OCI-M2 (cell line): Measurements from ENCODE around the gene CCDC137.
"Not testable (repeated sequence)": the region's sequence is repeated elsewhere in the genome, so short reads cannot be mapped to it uniquely, and the experiment has no call there.

Source experiments
- DNase-seq: peaks from one replicate; lab custom pipeline; 2025; ENCODE audit not compliant: unreplicated experiment; lab: John Stamatoyannopoulos, UW

Gene CCDC137, protein sequence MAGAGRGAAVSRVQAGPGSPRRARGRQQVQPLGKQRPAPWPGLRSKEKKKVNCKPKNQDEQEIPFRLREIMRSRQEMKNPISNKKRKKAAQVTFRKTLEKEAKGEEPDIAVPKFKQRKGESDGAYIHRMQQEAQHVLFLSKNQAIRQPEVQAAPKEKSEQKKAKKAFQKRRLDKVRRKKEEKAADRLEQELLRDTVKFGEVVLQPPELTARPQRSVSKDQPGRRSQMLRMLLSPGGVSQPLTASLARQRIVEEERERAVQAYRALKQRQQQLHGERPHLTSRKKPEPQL

DNA sequence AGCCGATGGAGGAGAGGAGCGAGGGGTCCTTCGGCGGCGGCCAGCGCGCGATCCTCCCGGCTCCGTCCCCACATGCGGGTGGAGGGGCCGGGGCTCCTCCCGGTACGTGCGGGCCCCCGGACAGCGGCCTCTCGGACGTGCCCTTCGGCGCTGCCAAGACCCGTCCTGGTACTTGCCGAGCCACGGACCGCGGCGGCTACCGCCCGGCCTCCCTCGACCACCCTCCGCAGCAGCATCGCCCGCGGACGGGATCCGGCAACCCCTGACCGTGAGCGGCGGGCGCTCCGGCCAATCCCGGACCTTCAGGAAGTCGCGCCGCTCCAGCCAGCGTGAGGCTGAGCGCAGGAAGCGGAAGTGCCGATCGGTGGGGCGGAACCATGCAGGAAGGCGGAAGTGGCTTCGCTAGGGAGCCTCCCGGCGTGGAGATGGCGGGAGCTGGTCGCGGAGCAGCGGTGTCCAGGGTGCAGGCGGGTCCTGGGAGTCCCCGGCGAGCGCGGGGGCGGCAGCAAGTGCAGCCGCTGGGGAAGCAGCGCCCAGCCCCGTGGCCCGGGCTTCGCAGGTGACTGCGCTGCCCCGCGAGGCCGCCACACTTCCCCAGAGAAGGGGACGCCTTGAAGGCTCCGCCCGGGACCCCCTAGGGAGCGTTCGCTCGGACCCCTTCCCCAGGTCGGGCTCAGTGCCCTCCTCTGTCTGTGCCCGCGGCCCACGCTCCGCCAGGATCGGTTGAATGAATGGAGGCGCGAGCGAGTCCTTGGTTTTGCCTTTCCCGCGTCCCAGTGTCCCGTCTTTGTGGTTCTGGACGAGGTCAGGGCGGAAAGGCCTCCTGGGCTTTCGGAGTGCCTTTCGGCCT, at the start of gene CCDC137, which contains the start of gene OXLD1:
TSS of gene CCDC137 (plus strand) at position 396 of the 850 bp plus-strand sequence. CDS start at position 426, 30 bp downstream.
TSS of gene OXLD1 (minus strand) at position 264 of the 850 bp plus-strand sequence. CDS start at position 236, 28 bp downstream.
- peak; percentile 33 for DNase-seq

DNA sequence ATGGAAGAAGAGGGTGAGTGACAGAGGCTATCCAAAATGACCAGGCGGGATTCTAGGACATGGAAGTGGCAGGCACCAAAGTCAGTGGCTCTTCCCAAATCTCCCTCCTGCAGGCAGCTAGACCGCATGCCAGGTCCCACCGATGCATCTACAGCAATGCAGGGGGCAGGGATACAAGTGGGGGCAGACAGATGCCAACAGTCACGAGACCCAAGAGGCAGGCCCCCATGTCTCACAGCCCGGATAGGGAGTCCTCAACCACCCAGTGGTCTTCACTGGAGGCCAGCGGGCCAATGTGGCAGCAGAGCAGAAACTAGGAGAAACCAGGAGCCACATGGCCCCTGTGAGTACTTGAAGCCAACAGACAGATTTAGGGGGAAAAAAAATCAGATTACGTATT, 49.7 kb upstream of the CCDC137 start:
- DNase-seq = no peak

DNA sequence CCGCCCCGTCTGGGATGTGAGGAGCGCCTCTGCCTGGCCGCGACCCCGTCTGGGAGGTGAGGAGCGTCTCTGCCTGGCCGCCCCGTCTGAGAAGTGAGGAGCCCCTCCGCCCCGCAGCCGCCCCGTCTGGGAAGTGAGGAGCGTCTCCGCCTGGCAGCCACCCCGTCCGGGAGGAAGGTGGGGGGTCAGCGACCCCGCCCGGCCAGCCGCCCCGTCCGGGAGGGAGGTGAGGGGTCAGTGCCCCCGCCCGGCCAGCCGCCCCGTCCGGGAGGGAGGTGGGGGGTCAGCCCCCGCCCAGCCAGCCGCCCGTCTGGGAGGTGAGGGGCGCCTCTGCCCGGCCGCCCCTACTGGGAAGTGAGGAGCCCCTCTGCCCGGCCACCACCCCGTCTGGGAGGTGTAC, 48.2 kb upstream of the CCDC137 start:
- not testable (repeated sequence) for DNase-seq

DNA sequence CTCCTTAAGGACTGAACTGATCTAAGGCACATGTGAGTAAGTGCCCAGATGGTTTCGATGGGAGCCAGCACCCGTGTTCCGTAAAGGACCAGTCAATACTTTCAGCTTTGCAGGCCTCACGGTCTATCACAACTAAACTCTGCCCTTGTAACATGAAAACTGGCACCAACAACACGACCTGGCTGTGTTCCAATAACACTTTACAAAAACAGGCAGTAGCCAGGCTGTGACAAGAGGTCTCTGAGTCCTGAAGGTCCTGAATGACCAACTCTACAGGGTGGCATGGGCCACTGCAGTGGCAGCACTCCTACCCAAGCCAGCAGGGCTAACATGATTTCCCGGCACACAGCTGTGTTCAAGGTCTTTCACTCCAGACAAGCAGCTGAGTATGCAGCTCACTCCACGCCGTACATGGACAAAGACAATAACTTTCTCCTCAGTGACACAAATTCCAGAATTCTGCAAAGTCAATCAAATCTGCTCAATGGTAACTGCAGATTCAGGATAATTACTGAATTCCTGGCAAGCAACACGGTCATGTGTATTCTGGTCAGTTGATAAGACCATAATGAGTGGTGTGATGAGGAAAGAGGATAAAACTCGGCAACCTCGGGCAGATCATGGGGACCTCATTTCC, 44.9 kb upstream of the CCDC137 start:
- no peak for DNase-seq

DNA sequence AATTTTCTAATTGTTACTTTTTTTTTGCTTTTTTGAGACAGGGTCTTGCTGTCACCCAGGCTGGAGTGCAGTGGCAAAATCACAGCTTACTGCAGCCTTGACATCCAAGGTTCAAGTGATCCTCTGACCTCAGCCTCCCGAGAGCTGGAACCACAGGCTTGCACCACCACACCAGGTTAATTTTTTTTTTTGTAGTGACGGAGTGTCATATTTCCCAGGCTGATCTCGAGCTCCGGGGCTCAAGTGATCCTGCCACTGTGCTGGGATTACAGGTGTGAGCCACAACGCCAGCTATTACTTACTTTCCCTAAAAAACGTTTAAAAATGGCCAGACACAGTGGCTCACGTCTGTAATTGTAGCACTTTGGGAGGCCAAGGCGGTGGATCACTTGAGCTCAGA, 36.3 kb upstream of the CCDC137 start:
- DNase-seq = no peak

DNA sequence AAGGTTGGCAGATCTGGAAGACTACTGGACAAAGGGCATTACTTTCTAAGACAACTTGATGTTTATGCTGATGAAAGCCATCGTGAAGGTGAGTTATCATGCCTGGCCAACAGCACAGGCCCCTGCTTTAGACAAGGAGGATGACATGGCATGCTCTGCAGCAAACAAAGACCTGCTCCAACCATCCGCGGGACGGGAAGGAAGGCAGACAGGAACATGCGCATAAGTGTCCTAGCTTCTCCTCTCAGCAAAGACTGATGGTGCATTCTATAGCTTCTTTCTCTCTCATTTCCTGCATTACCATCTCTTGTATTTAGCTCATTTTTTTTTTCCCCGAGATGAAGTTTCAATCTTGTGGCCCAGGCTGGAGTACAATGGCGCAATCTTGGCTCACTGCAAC, 35.1 kb upstream of the CCDC137 start:
- DNase-seq = no peak

DNA sequence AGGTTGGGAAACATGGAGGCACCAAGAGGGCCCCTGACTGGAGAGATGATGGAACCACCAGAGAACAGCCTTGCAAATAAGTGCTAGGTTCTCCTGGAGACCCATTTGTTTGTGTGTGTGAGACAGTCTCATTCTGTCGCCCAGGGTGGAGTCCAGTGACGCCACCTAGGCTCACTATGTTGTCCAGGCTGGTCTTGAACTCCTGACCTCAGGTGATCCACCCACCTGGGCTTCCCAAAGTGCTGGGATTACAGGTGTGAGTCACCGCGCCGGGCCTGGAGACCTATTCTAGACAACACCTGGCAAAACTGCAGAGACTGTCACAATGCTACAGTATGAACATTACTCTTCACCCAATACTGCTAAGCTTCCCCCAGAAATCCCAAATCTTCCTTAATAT, 31.1 kb upstream of the CCDC137 start:
- no peak for DNase-seq

DNA sequence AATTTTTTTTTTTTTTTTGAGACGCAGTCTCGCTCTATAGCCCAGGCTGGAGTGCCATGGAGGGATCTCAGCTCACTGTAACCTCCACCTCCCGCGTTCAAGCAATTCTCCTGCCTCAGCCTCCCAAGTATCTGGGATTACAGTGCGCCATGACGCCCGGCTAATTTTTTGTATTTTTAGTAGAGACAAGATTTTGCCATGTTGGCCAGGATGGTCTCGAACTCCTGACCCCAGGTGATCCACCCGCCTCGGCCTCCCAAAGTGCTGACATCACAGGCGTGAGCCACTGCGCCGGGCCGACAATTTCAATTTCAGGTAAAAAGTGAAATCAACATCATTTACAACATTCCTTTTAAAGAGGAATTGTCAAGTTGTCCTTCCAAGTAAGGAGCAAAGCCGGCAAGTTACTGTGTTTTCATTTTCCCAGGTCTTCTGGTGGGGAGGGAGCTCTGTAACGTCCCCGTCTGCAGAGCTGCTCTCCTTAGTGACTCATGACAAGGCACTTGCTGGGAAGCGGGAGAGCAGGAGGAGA, 30.5 kb upstream of the CCDC137 start:
- no peak for DNase-seq

DNA sequence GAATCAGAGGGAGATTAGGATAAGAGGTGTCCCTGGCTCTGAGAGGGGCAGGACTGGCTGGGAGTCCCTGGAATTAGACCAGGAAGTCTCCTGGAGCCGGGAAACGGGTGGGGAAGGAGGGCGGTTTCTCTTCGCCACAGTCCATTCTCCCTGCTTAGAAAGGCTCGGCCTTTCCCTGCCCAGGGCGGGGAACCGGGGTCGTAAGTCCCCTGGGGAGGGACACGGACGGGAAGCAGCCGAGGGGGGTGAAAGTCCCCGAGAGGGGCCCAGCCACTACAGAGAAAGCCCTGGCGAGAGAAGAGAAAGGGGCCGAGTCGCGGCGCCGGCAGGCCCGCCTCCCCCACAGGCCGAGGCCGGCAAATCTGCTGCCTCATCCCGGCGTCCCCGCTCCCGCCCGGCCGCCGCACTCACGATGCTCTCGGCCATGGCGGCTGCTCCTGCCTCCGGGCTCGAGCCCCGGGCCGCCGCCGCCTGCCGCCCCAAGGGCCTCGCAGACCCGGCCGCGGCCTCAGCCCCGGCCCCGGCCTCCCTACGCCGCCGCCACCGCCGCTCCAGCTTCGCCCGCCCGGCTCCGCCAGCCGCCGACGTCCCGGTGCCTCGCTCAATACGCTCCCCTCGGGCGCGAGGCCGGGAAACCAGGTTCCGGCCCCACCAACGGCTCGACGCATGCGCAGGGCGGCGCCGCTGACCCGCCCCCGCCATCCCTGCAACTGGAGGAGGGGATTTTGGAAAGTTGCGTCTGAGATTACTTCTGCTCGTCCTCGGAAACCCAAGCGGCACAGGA, 29.8 kb upstream of the CCDC137 start, which contains the start of the genes NPLOC4 and TSPAN10:
TSS of gene NPLOC4 (minus strand) at position 608 of the 784 bp plus-strand sequence. CDS start at position 426, 182 bp downstream.
TSS of gene TSPAN10 (plus strand) at position 692 of the 784 bp plus-strand sequence. CDS start 5,217 bp downstream, outside the sequence.
- peak; percentile 37 for DNase-seq

DNA sequence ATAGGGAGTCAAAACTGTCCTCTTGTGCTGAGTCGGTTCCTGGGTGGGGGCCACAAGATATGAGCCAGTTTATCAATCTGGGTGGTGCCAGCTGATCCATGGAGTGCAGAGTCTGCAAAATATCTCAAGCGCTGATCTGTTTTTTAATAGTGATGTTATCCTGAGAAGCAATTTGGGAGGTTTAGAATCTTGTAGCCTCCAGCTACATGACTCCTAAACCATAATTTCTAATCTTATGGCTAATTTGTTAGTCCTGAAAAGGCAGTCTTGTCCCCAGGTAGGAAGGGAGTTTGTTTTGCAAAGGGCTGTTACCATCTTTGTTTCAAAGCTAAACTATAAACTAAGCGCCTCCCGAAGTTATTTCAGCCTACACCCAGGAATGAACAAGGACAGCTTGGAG, 27.9 kb upstream of the CCDC137 start:
- DNase-seq = no peak

DNA sequence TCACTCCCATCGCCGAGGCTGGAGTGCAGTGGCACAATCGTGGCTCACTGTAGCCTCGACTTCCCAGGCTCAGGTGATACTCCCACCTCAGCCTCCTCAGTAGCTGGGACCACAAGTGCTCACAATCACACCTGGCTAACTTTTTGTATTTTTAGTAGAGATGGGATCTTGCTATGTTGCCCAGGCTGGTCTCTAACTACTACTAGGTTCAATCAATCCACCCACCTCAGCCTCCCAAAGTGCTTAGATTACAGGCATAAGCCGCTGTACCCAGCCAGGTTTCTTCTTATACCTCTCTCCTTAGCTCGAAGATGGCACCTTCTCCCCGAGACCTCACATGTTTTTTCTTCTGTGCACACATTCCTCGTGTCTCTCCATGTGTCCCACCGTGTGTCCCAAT, 26.5 kb upstream of the CCDC137 start:
- DNase-seq = no peak

DNA sequence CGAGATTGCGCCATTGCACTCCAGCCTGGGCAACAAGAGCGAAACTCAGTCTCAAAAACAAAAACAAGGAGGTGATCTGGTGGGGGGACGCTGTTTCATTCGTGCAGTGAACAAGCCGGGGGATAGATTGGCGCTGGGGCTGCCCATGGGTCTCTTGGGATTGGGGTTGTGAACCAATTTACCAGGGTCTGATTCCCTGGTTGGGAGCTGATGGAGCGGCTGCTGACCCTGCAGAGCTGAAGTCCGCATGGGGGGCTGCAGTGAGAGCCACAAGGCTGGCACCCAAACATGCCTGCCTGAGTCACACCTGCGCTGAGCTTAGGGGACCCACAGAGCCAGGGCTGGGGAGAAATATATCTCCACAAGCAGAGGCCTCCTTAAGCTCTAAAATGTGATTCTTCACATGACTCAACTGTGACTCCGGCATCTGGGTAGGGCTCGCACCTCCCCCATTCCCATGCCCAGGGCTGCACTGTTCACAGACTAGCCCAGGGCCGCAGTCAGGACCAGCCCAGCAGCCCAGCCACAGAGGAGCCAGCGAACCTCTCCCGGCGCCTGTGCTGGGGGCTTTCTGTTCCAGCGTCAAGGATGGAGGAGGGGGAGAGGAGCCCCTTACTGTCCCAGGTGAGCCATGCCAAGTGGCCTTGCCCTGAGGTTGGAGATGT, 24.6 kb upstream of the CCDC137 start:
- no peak for DNase-seq

DNA sequence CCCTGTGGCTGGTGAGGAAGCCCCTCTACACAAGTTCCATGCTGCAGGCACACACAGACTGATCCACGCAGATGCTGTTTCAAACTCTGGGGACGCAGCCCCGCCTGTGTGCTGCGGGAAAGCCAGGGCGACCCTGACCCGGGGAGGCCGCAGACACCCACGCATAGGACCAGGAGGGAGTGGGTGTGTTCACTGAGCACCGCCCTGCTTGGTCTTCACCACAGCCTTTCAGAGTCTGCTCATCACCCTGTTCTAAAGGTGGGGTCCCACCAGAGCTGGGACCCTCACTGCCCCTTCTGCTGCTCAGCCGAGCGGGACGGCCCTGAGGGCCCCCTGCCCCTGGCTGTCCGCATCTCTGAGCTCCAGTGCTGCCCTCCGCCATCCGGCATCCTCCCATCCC, 22.0 kb upstream of the CCDC137 start:
- DNase-seq = no peak

DNA sequence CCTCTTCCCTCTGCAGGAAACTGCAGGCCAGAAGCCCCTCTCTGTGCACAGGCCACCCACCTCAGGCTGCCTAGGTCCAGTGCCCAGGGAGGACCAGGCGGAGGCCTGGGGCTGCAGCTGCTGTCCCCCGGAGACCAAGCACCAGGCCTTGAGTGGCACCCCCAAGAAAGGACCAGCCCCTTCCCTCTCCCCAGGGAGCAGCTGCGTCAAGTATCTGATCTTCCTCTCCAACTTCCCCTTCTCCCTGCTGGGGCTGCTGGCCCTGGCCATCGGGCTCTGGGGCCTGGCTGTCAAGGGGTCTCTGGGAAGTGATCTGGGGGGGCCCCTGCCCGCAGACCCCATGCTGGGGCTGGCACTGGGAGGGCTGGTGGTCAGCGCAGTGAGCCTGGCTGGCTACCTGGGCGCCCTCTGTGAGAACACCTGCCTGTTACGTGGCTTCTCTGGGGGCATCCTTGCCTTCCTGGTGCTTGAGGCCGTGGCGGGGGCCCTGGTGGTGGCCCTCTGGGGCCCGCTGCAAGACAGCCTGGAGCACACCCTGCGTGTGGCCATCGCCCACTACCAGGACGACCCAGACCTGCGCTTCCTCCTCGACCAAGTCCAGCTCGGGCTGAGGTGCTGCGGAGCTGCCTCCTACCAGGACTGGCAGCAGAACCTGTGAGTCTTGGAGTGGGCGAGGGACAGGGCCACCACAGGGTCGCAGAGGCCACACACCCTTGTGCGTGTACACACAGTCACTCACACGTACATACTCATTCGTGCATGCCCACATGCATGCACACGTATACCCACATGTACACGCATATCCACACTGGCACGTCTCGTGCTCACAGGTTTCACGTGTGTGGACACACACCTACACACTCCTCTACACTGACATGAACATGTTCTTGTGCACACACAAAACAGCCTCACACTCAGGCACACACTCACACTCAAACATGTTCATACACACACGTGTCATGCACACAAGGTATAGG, 21.3 kb upstream of the CCDC137 start:
- no peak for DNase-seq

DNA sequence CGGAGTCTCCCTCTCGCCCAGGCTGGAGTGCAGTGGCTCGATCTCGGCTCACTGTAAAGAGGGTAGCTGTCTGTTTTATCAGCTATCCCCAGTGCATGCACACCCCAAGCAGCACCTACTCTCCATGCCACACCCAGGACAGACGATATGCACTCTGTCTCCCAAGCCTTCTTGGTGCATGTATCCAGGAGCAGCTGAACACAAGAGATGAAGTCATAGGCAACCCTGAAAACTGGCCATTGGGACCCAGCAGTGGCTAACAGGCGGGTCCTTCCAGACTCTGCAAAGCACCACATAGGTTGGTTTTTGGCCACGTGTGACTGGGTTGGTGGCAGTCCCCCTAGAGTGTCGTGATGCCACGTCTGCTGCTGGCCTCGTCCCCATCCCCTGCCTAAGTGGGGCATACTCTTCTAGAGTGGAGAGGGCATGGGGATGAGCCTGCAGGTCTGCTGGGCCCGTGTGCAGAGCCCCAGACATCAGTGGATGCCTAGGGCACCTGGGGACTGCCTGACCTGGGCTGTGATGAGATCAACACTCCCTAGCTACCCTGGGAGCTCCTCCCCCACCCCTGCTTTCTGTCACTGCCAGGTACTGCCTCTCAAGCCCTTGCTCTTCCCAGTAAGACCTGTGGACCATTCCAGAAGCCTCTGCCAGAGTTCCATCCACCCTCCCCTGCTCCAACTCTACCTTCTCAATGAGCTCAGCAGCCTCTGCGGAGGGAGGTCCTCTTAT, 19.5 kb upstream of the CCDC137 start:
- no peak for DNase-seq

DNA sequence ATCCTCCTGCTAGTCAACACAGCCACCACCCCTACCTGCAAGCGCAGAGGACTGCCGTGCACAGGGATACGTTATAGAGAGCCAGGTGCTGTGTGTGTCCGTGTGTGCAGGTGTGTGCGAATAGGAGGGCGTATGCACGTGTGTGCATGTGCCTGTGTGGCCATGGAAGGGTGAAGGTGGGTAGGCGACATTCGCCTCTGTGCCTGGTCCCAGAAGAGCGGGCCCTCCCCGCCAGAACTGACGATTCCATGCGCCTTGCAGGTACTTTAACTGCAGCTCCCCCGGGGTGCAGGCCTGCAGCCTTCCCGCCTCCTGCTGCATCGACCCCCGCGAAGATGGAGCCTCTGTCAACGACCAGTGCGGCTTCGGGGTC, 18.9 kb upstream of the CCDC137 start:
- no peak for DNase-seq

DNA sequence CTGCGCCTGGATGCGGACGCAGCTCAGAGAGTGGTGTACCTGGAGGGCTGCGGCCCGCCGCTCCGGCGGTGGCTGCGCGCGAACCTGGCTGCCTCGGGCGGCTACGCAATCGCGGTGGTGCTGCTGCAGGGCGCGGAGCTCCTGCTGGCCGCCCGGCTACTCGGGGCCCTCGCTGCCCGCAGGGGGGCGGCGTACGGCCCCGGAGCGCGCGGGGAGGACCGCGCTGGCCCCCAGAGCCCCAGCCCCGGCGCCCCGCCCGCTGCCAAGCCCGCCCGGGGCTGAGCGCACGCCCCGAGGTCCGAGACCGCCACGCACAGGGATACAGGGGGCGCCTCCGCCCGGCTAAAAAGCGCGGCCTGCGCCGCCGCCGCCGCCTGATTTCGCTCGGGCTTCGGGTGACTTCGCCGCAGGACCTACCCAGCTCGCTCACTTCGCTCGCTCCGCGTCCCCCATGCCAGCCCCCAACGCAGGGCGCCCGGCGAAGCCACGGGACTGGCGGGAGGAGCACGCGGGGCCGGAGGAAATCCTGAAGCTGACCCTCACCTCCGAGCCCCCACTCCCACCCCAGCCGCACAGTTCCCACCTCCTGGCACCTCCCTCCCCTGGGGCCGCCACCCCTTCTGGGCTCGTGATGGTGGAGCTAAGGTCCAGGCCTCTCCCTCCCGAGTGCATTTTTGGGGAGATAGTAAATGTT, 18.4 kb upstream of the CCDC137 start:
- no peak for DNase-seq

DNA sequence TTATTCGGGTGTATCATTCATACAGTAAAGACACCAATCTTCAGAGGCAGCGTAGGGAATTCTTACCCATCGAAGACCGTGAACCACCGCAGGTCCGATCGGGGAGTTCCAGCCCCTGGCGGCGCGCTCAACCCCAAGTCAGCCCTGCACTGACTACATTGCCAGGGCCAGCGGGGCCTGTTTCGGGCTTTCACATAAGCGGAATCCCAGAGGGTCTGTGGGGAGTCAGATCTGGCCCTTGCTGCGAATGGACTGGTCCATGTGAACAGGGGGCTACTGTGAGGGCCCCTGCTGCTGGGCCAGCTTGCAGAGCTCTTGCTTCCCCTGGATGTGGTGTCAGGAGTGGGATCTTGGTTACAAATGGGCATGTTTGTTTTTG, 17.8 kb upstream of the CCDC137 start:
- no peak for DNase-seq
